ENCODE measurements around the gene PPRC1. TPM values are rescaled to one million over a fixed set of nuclear protein-coding genes. Genes with fewer than 3 reads are reported as not detected.

PPRC1 gene, protein sequence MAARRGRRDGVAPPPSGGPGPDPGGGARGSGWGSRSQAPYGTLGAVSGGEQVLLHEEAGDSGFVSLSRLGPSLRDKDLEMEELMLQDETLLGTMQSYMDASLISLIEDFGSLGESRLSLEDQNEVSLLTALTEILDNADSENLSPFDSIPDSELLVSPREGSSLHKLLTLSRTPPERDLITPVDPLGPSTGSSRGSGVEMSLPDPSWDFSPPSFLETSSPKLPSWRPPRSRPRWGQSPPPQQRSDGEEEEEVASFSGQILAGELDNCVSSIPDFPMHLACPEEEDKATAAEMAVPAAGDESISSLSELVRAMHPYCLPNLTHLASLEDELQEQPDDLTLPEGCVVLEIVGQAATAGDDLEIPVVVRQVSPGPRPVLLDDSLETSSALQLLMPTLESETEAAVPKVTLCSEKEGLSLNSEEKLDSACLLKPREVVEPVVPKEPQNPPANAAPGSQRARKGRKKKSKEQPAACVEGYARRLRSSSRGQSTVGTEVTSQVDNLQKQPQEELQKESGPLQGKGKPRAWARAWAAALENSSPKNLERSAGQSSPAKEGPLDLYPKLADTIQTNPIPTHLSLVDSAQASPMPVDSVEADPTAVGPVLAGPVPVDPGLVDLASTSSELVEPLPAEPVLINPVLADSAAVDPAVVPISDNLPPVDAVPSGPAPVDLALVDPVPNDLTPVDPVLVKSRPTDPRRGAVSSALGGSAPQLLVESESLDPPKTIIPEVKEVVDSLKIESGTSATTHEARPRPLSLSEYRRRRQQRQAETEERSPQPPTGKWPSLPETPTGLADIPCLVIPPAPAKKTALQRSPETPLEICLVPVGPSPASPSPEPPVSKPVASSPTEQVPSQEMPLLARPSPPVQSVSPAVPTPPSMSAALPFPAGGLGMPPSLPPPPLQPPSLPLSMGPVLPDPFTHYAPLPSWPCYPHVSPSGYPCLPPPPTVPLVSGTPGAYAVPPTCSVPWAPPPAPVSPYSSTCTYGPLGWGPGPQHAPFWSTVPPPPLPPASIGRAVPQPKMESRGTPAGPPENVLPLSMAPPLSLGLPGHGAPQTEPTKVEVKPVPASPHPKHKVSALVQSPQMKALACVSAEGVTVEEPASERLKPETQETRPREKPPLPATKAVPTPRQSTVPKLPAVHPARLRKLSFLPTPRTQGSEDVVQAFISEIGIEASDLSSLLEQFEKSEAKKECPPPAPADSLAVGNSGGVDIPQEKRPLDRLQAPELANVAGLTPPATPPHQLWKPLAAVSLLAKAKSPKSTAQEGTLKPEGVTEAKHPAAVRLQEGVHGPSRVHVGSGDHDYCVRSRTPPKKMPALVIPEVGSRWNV (N-terminal part only)
- total RNA-seq, result 38.3 TPM
- long read RNA-seq, full-length matches to known transcripts, result 7 of 16 reads
- long read RNA-seq, partial matches to known transcripts, result 4 of 16 reads
- long read RNA-seq, other reads (novel, unspliced or antisense), result 5 of 16 reads

DNA sequence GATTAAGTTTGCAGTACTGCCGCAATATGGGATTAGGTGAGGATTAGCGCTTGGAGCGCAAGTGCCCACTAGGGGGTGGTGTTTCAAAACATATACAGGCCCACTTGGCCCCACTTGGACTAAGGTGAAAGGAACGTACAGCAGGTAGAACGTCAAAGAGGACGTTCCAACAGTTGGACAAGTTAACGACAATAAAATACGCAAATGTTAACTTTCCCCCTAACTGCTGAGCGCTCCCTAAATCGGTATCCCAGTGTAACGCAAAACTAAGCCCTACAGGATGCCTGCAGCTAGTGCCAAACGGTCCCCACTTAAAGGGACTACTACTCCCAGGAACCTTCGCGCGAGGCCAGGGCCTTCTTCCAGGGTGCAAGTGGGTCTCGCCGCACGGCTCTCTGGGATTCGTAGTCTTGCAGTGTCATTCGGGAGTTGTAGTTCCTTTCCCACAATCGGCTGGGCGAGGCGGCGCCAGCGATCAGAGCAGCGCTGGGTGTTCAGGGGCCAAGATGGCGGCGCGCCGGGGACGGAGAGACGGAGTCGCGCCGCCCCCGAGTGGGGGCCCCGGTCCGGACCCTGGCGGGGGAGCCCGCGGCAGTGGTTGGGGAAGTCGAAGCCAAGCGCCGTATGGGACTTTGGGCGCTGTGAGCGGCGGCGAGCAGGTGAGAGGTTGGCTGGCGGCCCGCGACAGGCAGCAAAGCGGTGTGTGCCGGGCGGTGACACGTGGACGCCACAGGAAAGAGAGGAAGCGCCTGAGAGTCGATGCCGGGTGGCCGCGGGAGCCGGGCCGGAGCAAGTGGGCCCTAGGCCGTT is at the start of gene PPRC1:
Gene PPRC1 (plus strand): TSS at position 478 of the 810 bp plus-strand sequence. CDS start 29 bp downstream, at position 507.
- peak; percentile 93 for ATAC-seq
- intact Hi-C loops (cut with DNase I), result no loop called here
- Histone ChIP-seq H3K27me3 (no peaks in the 10 kb centered on the region), H3K36me3 (peaks cover 2% of the 10 kb centered on the region), H3K4me1 (peaks cover 27% of the 10 kb centered on the region), H3K4me3 (peak within 1 kb of the TSS; percentile 98), H3K9me3 (no peaks in the 10 kb centered on the region), H3K27ac (peak within 1 kb of the TSS; percentile 97)
- TF ChIP-seq, protein P1, sequence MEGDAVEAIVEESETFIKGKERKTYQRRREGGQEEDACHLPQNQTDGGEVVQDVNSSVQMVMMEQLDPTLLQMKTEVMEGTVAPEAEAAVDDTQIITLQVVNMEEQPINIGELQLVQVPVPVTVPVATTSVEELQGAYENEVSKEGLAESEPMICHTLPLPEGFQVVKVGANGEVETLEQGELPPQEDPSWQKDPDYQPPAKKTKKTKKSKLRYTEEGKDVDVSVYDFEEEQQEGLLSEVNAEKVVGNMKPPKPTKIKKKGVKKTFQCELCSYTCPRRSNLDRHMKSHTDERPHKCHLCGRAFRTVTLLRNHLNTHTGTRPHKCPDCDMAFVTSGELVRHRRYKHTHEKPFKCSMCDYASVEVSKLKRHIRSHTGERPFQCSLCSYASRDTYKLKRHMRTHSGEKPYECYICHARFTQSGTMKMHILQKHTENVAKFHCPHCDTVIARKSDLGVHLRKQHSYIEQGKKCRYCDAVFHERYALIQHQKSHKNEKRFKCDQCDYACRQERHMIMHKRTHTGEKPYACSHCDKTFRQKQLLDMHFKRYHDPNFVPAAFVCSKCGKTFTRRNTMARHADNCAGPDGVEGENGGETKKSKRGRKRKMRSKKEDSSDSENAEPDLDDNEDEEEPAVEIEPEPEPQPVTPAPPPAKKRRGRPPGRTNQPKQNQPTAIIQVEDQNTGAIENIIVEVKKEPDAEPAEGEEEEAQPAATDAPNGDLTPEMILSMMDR (IDR thresholded peaks at IDR 0.05), result peak; percentile 90
- DNase-seq, result peak; percentile 99

DNA sequence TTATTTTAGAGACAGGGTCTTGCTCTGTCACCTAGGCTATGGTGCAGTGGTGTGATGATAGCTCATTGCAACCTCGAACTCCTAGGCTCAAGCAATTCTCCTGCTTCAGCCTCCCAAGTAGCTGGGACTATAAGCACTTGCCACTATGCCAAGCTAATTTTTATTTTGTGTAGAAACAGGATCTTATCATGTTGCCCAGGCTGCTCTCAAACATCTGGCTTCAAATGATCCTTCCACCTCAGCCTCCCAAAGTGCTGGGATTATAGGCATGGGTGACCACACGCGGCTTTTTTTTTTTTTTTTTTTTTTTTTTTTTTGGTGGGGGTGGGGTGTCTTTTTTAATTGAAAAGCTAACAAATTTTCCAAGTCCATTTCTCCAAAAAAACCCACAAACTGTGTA is 49.3 kb upstream of the PPRC1 start:
- no peaks in the 10 kb centered on the region for H3K27me3 ChIP-seq
- H3K9me3 ChIP-seq, result no peaks in the 10 kb centered on the region
- TF ChIP-seq, protein P1 (IDR thresholded peaks at IDR 0.05), result no peak
- DNase-seq (no peak), ATAC-seq (no peak)
- no peaks in the 10 kb centered on the region for H3K36me3 ChIP-seq
- no peaks in the 10 kb centered on the region for H3K4me1 ChIP-seq
- no peak overlapping the region for H3K4me3 ChIP-seq
- intact Hi-C loops (cut with DNase I), result no loop called here
- H3K27ac ChIP-seq, result no peak overlapping the region

DNA sequence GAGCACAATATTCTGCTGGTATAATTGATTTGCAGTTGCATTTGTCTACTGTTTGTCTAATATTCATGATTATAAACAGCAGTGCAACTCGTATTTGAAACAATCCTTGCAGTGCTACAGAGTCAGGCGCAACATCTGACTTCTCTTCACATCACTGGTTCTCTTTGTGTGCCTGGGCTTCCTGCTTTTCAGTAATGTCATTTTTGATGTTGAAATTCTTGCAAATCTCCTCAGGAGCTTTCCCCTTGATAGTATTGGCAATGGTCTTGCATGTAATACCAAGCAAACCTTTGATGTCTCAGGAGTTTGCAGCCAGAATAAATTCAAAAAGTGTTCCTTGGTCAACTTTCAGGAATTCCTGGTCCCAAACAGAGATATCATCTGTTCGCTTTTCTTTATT is 47.5 kb upstream of the PPRC1 start:
- intact Hi-C loops (cut with DNase I), result no loop called here
- Histone ChIP-seq H3K27ac (no peak overlapping the region), H3K4me1 (no peaks in the 10 kb centered on the region), H3K36me3 (no peaks in the 10 kb centered on the region), H3K9me3 (no peaks in the 10 kb centered on the region), H3K27me3 (no peaks in the 10 kb centered on the region), H3K4me3 (no peak overlapping the region)
- no peak for DNase-seq
- TF ChIP-seq, protein P1 (IDR thresholded peaks at IDR 0.05), result no peak
- ATAC-seq, result no peak

DNA sequence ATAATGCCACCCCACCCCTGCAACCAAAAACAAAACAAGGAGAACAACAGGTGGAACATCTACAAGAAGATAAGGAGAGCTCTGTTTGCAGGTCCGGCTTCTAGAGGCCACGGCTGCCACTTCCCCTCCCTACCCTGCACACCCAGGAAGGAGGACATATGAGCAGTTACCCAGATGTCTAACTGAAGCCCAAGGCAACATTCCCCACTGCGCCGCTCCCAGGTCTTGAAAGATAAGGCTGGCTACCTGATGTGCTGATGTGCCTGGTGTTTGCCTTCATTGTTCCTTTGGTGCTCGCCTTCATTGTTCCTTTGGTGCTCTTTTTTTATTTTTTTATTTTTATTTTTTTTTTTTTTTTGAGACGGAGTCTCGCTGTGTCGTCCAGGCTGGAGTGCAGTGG is 46.6 kb upstream of the PPRC1 start:
- intact Hi-C loops (cut with DNase I), result no loop called here
- H3K9me3 ChIP-seq, result no peaks in the 10 kb centered on the region
- ATAC-seq, result no peak
- TF ChIP-seq, protein P1 (IDR thresholded peaks at IDR 0.05), result no peak
- H3K27ac ChIP-seq, result no peak overlapping the region
- H3K4me3 ChIP-seq, result no peak overlapping the region
- DNase-seq, result no peak
- H3K4me1 ChIP-seq, result no peaks in the 10 kb centered on the region
- no peaks in the 10 kb centered on the region for H3K27me3 ChIP-seq
- no peaks in the 10 kb centered on the region for H3K36me3 ChIP-seq
